Mesenchymal stem cell (in vitro differentiated cells and primary cell): ENCODE results near the gene PSMB11.

Experiments
- DNase-seq: peaks from one replicate; pipeline ENCODE4 v3.0.0-alpha.2; 2013
- H2AFZ ChIP-seq: one replicate; pipeline ENCODE4 v1.6.1; 2013; ENCODE audit warnings: low read depth, mild to moderate bottlenecking, control low read depth, inconsistent platforms, low read length, moderate library complexity
- H2AK5ac ChIP-seq: 2 replicates; pipeline ENCODE4 v1.6.1; 2013; ENCODE audit warnings: low read length, moderate library complexity, mild to moderate bottlenecking, inconsistent platforms; ENCODE audit not compliant: severe bottlenecking
- H2BK120ac ChIP-seq: one replicate; pipeline ENCODE4 v1.6.1; 2013; ENCODE audit warnings: low read depth, mild to moderate bottlenecking, inconsistent platforms, low read length, moderate library complexity
- H2BK12ac ChIP-seq, 2 experiments: one replicate each; pipeline ENCODE4 v1.6.1; 2013; ENCODE audit warnings: inconsistent platforms in 2 of 2, low read length in 2 of 2, mild to moderate bottlenecking in 2 of 2, moderate library complexity in 2 of 2, control low read depth in 1 of 2
- H2BK15ac ChIP-seq: one replicate; pipeline ENCODE4 v1.6.1; 2013; ENCODE audit warnings: mild to moderate bottlenecking, low read depth, inconsistent platforms; ENCODE audit not compliant: poor library complexity, severe bottlenecking
- H2BK5ac ChIP-seq: 2 replicates; pipeline ENCODE4 v1.6.1; 2013; ENCODE audit warnings: low read depth, mild to moderate bottlenecking, low read length, control low read depth, inconsistent platforms; ENCODE audit not compliant: poor library complexity, severe bottlenecking
- H3K14ac ChIP-seq, 2 experiments: one replicate each; pipeline ENCODE4 v1.6.1; 2013; ENCODE audit warnings: inconsistent platforms in 2 of 2, low read length in 2 of 2, control low read depth in 1 of 2, mild to moderate bottlenecking in 1 of 2, moderate library complexity in 1 of 2
- H3K18ac ChIP-seq, 2 experiments: one replicate each; pipeline ENCODE4 v1.6.1; 2013; ENCODE audit warnings: inconsistent platforms in 2 of 2, low read length in 2 of 2, control low read depth in 1 of 2, low read depth in 1 of 2, mild to moderate bottlenecking in 1 of 2
- H3K23ac ChIP-seq, 2 experiments: one replicate each; pipeline ENCODE4 v1.6.1; 2013; ENCODE audit warnings: inconsistent platforms in 2 of 2, low read length in 2 of 2, mild to moderate bottlenecking in 2 of 2, moderate library complexity in 2 of 2, control low read depth in 1 of 2
- H3K27ac ChIP-seq: 2 replicates; pipeline ENCODE4 v1.5.1; 2013; ENCODE audit warnings: mild to moderate bottlenecking, moderate library complexity, low read length, control low read depth, inconsistent platforms; ENCODE audit not compliant: poor library complexity, severe bottlenecking
- H3K27me3 ChIP-seq, 2 experiments: 2 replicates each; pipeline versions ENCODE4 v1.6.1 to v1.7.0; 2013; ENCODE audit warnings: low read length in 2 of 2, mild to moderate bottlenecking in 2 of 2, moderate library complexity in 2 of 2, control low read depth in 1 of 2, inconsistent platforms in 1 of 2; ENCODE audit not compliant: control insufficient read depth in 1 of 2, insufficient read depth in 1 of 2
- H3K36me3 ChIP-seq, 2 experiments: 2 replicates each; pipeline versions ENCODE4 v1.6.1 to v1.7.0; 2013; ENCODE audit warnings: low read length in 2 of 2, control low read depth in 1 of 2, inconsistent platforms in 1 of 2, low read depth in 1 of 2, mild to moderate bottlenecking in 1 of 2; ENCODE audit not compliant: insufficient read depth in 2 of 2, control insufficient read depth in 1 of 2
- H3K4ac ChIP-seq, 2 experiments: one replicate each; pipeline ENCODE4 v1.6.1; 2013; ENCODE audit warnings: inconsistent platforms in 2 of 2, low read length in 2 of 2, mild to moderate bottlenecking in 2 of 2, moderate library complexity in 2 of 2, control low read depth in 1 of 2, low read depth in 1 of 2
- H3K4me1 ChIP-seq: 2 replicates; pipeline ENCODE4 v1.6.1; 2013; ENCODE audit warnings: low read depth, low read length, control low read depth; ENCODE audit not compliant: control insufficient read depth, insufficient read depth
- H3K4me2 ChIP-seq: 2 replicates; pipeline ENCODE4 v1.6.1; 2013; ENCODE audit warnings: low read length, mild to moderate bottlenecking, inconsistent platforms; ENCODE audit not compliant: poor library complexity, severe bottlenecking
- H3K4me3 ChIP-seq, 2 experiments: 2 replicates each; pipeline versions ENCODE4 v1.5.1 to v1.7.0; 2013; ENCODE audit warnings: low read length in 2 of 2, mild to moderate bottlenecking in 2 of 2, control low read depth in 1 of 2, low read depth in 1 of 2; ENCODE audit not compliant: insufficient read depth in 1 of 2
- H3K79me1 ChIP-seq: replicated peaks from 2 replicates; pipeline ENCODE4 v1.6.1; 2013; ENCODE audit warnings: mild to moderate bottlenecking, control low read depth, low read length, inconsistent platforms; ENCODE audit not compliant: poor library complexity, severe bottlenecking
- H3K9ac ChIP-seq: 2 replicates; pipeline ENCODE4 v1.7.0; 2013; ENCODE audit warnings: mild to moderate bottlenecking, low read length, moderate library complexity
- H3K9me3 ChIP-seq: 2 replicates; pipeline ENCODE4 v1.7.0; 2013; ENCODE audit warnings: mild to moderate bottlenecking, low read length; ENCODE audit not compliant: control insufficient read depth
- H4K8ac ChIP-seq: one replicate; pipeline ENCODE4 v1.6.1; 2013; ENCODE audit warnings: inconsistent platforms, mild to moderate bottlenecking, low read length, moderate library complexity
- H4K91ac ChIP-seq: one replicate; pipeline ENCODE4 v1.6.1; 2013; ENCODE audit warnings: mild to moderate bottlenecking, low read length, inconsistent platforms
- WGBS: methylation state at CpG from one replicate; pipeline ENCODE4 v1.1.7; 2013; ENCODE audit warnings: mixed read lengths; 5-methylcytosine and 5-hydroxymethylcytosine counted together

The PSMB11 gene

GRCh38 chr14:23074906-23075305 lies 32.9 kb downstream of the PSMB11 start:
- Histone ChIP-seq H3K4me3 (no peak overlapping the region), H3K4ac (no peak overlapping the region), H3K23ac (no peak overlapping the region), H3K9me3 (no peaks in the 10 kb centered on the region), H3K18ac (no peak overlapping the region), H2BK5ac (no peak overlapping the region), H2BK15ac (no peak overlapping the region), H3K27me3 (no peaks in the 10 kb centered on the region), H4K91ac (no peak overlapping the region), H3K4me1 (peaks cover 11% of the 10 kb centered on the region), H2AFZ (no peak overlapping the region), H2AK5ac (no peak overlapping the region), H3K4me2 (no peak overlapping the region), H2BK12ac (no peak overlapping the region), H3K79me1 (peaks cover 12% of the 10 kb centered on the region), H4K8ac (no peak overlapping the region), H3K9ac (peak overlapping the region; percentile 50), H3K36me3 (peaks cover 21 to 78% of the 10 kb centered on the region in 2 experiments), H3K14ac (no peak overlapping the region), H3K27ac (no peak overlapping the region), H2BK120ac (no peak overlapping the region)
- 100% methylated on average over 1 of the region's 1 CpG for WGBS
- DNase-seq, result no peak

- H2AFZ ChIP-seq, result no peak overlapping the region
- H3K4me2 ChIP-seq, result no peak overlapping the region
- no peak overlapping the region for H3K4ac ChIP-seq
- peak overlapping the region; percentile 64 for H2BK120ac ChIP-seq
- no peak overlapping the region for H2BK15ac ChIP-seq
- H3K18ac ChIP-seq, result no peak overlapping the region
- no peaks in the 10 kb centered on the region for H3K27me3 ChIP-seq
- H3K9me3 ChIP-seq, result no peaks in the 10 kb centered on the region
- H4K91ac ChIP-seq, result no peak overlapping the region
- no peak overlapping the region for H3K14ac ChIP-seq
- no peak overlapping the region for H4K8ac ChIP-seq
- no peak overlapping the region for H2BK5ac ChIP-seq
- H3K4me1 ChIP-seq, result peaks cover 10% of the 10 kb centered on the region
- DNase-seq, result peak; percentile 58
- H3K23ac ChIP-seq, result no peak overlapping the region
- 94% methylated on average over 4 of the region's 5 CpGs for WGBS
- H3K4me3 ChIP-seq, result no peak overlapping the region
- peaks cover 12% of the 10 kb centered on the region for H3K79me1 ChIP-seq
- no peak overlapping the region for H3K27ac ChIP-seq
- H3K9ac ChIP-seq, result peak overlapping the region; percentile 87
- H2BK12ac ChIP-seq, result no peak overlapping the region
- peaks cover 26 to 94% of the 10 kb centered on the region in 2 experiments for H3K36me3 ChIP-seq
- H2AK5ac ChIP-seq, result no peak overlapping the region
Observed at GRCh38 chr14:23076785-23077408, 34.9 kb downstream of the PSMB11 start.

GRCh38 chr14:23077962-23078361 lies 36.0 kb downstream of the PSMB11 start:
- no peak for DNase-seq
- 80% methylated on average over 3 of the region's 5 CpGs for WGBS
- peak overlapping the region; percentile 3 for H2AK5ac ChIP-seq

GRCh38 chr14:23078692-23079116 lies 36.7 kb downstream of the PSMB11 start:
- 1% methylated on average over 2 of the region's 2 CpGs for WGBS
- Histone ChIP-seq H3K23ac (no peak overlapping the region), H3K36me3 (peaks cover 27 to 95% of the 10 kb centered on the region in 2 experiments), H4K91ac (no peak overlapping the region), H3K4me2 (no peak overlapping the region), H2BK120ac (no peak overlapping the region), H3K27ac (peak overlapping the region; percentile 83), H3K9ac (peak overlapping the region; percentile 87), H3K18ac (no peak overlapping the region), H3K4ac (no peak overlapping the region), H3K9me3 (no peaks in the 10 kb centered on the region), H2AK5ac (no peak overlapping the region), H4K8ac (no peak overlapping the region), H3K14ac (no peak overlapping the region), H3K27me3 (no peaks in the 10 kb centered on the region), H2AFZ (no peak overlapping the region), H3K4me1 (peaks cover 9% of the 10 kb centered on the region), H2BK5ac (peak overlapping the region; percentile 79), H2BK12ac (no peak overlapping the region), H2BK15ac (no peak overlapping the region), H3K4me3 (peak overlapping the region in 1 of 2 experiments; percentile 48), H3K79me1 (peaks cover 13% of the 10 kb centered on the region)
- DNase-seq, result peak; percentile 97

More at GRCh38 chr14:23077962-23078361, 36.0 kb downstream of the PSMB11 start:
- no peak overlapping the region for H2AFZ ChIP-seq
- H3K23ac ChIP-seq, result no peak overlapping the region
- H3K18ac ChIP-seq, result peak overlapping the region; percentile 10 to 40
- peak overlapping the region in 1 of 2 experiments; percentile 48 for H3K4me3 ChIP-seq
- H4K8ac ChIP-seq, result no peak overlapping the region
- no peak overlapping the region for H2BK5ac ChIP-seq
- H3K27ac ChIP-seq, result peak overlapping the region; percentile 83
- no peaks in the 10 kb centered on the region for H3K9me3 ChIP-seq
- H4K91ac ChIP-seq, result no peak overlapping the region
- no peaks in the 10 kb centered on the region for H3K27me3 ChIP-seq
- peak overlapping the region; percentile 87 for H3K9ac ChIP-seq
- H3K4me2 ChIP-seq, result no peak overlapping the region
- peak overlapping the region in 1 of 2 experiments; percentile 11 for H3K14ac ChIP-seq
- peaks cover 32 to 94% of the 10 kb centered on the region in 2 experiments for H3K36me3 ChIP-seq
- H2BK120ac ChIP-seq, result no peak overlapping the region
- peaks cover 9% of the 10 kb centered on the region for H3K4me1 ChIP-seq
- peaks cover 14% of the 10 kb centered on the region for H3K79me1 ChIP-seq
- peak overlapping the region in 1 of 2 experiments; percentile 76 for H3K4ac ChIP-seq
- no peak overlapping the region for H2BK15ac ChIP-seq
- H2BK12ac ChIP-seq, result peak overlapping the region in 1 of 2 experiments; percentile 21
